HepG2 (cell line): Measurements from ENCODE around the gene ZNF831.

Experiments
- AFF4 ChIP-seq: sonication (generic); formaldehyde crosslinking; IDR thresholded peaks from 2 replicates; pipeline ENCODE4 v1.4.0; 2020; ENCODE audit warnings: missing genetic modification reagents
- CBX1 ChIP-seq: IDR thresholded peaks from one replicate; pipeline ENCODE4 v1.6.1; 2016; ENCODE audit warnings: antibody characterized with exemption, low read depth
- CTCF ChIP-seq: sonication (generic); formaldehyde crosslinking; IDR thresholded peaks from 2 replicates; pipeline ENCODE4 v1.5.0; 2020; ENCODE audit warnings: mild to moderate bottlenecking, missing genetic modification reagents, moderate library complexity
- GMEB2 ChIP-seq: IDR thresholded peaks from 2 replicates; pipeline ENCODE4 v1.6.1; 2016; ENCODE audit warnings: missing biosample characterization, missing genetic modification reagents, low read depth
- TCF7L2 ChIP-seq: IDR thresholded peaks from 2 replicates; pipeline ENCODE4 v1.6.1; 2011; ENCODE audit warnings: mild to moderate bottlenecking, low read depth, low read length, moderate library complexity
- ZKSCAN8 ChIP-seq: IDR thresholded peaks from 2 replicates; pipeline ENCODE4 v1.6.1; 2016; ENCODE audit warnings: borderline replicate concordance, missing genetic modification reagents, missing compliant biosample characterization
- ZNF30 ChIP-seq: sonication (generic); formaldehyde crosslinking; IDR thresholded peaks from 2 replicates; pipeline ENCODE4 v1.5.0; 2020; ENCODE audit warnings: mild to moderate bottlenecking, missing genetic modification reagents

- TF ChIP-seq TCF7L2, result no peak
- TF ChIP-seq GMEB2, result no peak
- TF ChIP-seq ZKSCAN8 (CRISPR knock-in tag), result no peak
- TF ChIP-seq ZNF30 (CRISPR knock-in tag), result no peak
- TF ChIP-seq CBX1, result no peak
- TF ChIP-seq CTCF (CRISPR knock-in tag), result no peak
- TF ChIP-seq AFF4 (CRISPR knock-in tag), result no peak
These were observed 29.7 kb downstream of the ZNF831 start for GRCh38 chr20:59193325-59193724.
